ENCODE results near the gene ERBB4. TPM values are rescaled to one million over a fixed set of nuclear protein-coding genes. Genes with fewer than 3 reads are reported as not detected.

Gene ERBB4
- 10.2 TPM for total RNA-seq

- DNase-seq (ENCODE audit: low spot score) = peak; percentile 45
Observed at GRCh38 chr2:212538305-212539071, at the start of gene ERBB4. ERBB4 (minus strand) TSS chr2:212538802; CDS start chr2:212538530, 272 bp downstream.

- no peak for DNase-seq (ENCODE audit: low spot score)
Observed at GRCh38 chr2:212580117-212580516, 41.5 kb upstream of the ERBB4 start.

GRCh38 chr2:212556296-212556695 lies 17.7 kb upstream of the ERBB4 start:
- no peak for DNase-seq (ENCODE audit: low spot score)

GRCh38 chr2:212554233-212554632 lies 15.6 kb upstream of the ERBB4 start:
- DNase-seq (ENCODE audit: low spot score) = no peak

GRCh38 chr2:212549941-212550340 lies 11.3 kb upstream of the ERBB4 start:
- DNase-seq (ENCODE audit: low spot score) = no peak

GRCh38 chr2:212549463-212549862 lies 10.9 kb upstream of the ERBB4 start:
- no peak for DNase-seq (ENCODE audit: low spot score)

- DNase-seq (ENCODE audit: low spot score) = no peak
Observed at GRCh38 chr2:212548455-212548819, 9.8 kb upstream of the ERBB4 start.

- DNase-seq (ENCODE audit: low spot score) = no peak
Observed at GRCh38 chr2:212547716-212548454, 9.3 kb upstream of the ERBB4 start.

GRCh38 chr2:212546669-212547068 lies 8.1 kb upstream of the ERBB4 start:
- DNase-seq (ENCODE audit: low spot score) = no peak

GRCh38 chr2:212540341-212540740 lies 1.7 kb upstream of the ERBB4 start:
- no peak for DNase-seq (ENCODE audit: low spot score)

- DNase-seq (ENCODE audit: low spot score) = peak; percentile 51
Observed at GRCh38 chr2:212539072-212539880, 674 bp upstream of the ERBB4 start.

GRCh38 chr2:212537726-212538304 lies 787 bp downstream of the ERBB4 start:
- DNase-seq (ENCODE audit: low spot score) = peak; percentile 41

GRCh38 chr2:212536817-212537725 lies 1.5 kb downstream of the ERBB4 start:
- no peak for DNase-seq (ENCODE audit: low spot score)

- DNase-seq (ENCODE audit: low spot score) = peak; percentile 38
Observed at GRCh38 chr2:212535996-212536816, 2.4 kb downstream of the ERBB4 start.

- DNase-seq (ENCODE audit: low spot score) = no peak
Observed at GRCh38 chr2:212534336-212534735, 4.3 kb downstream of the ERBB4 start.

- no peak for DNase-seq (ENCODE audit: low spot score)
Observed at GRCh38 chr2:212532585-212532984, 6.0 kb downstream of the ERBB4 start.

GRCh38 chr2:212532087-212532486 lies 6.5 kb downstream of the ERBB4 start:
- no peak for DNase-seq (ENCODE audit: low spot score)

GRCh38 chr2:212531499-212531898 lies 7.1 kb downstream of the ERBB4 start:
- DNase-seq (ENCODE audit: low spot score) = no peak

- no peak for DNase-seq (ENCODE audit: low spot score)
Observed at GRCh38 chr2:212530991-212531390, 7.6 kb downstream of the ERBB4 start.

GRCh38 chr2:212530373-212530772 lies 8.2 kb downstream of the ERBB4 start:
- no peak for DNase-seq (ENCODE audit: low spot score)

Measured in ureter (tissue), 1 donor.